A673 (cell line): ENCODE measurements around the gene SEC16B. TPM values are rescaled to one million over a fixed set of nuclear protein-coding genes. Genes with fewer than 3 reads are reported as not detected.

Experiments
- BruUV-seq: library from RNA; stranded (reverse); fragments of 400-500 nt; replicated peaks from 2 replicates; lab custom pipeline; 2021; lab: Mats Ljungman, UMichigan
- CTCF ChIA-PET: fragments of 300-600 bp; sonication (Branson Sonifier 250); formaldehyde crosslinking; loops from one replicate; lab custom pipeline; 2022; ENCODE audit warnings: antibody characterized with exemption; lab: Charles Lee
- POLR2A ChIA-PET: fragments of 300-600 bp; sonication (Branson Sonifier 250); formaldehyde crosslinking; loops from one replicate; lab custom pipeline; 2022; ENCODE audit warnings: antibody characterized with exemption; ENCODE audit not compliant: low non-redundant PET; lab: Charles Lee
- DNase-seq: peaks from one replicate; pipeline ENCODE4 v3.0.0-alpha.2; 2015; ENCODE audit warnings: low spot score
- H3K27ac ChIP-seq: fragments of 200-600 bp; sonication (generic); 2 replicates; pipeline ENCODE4 v1.5.1; 2016; ENCODE audit warnings: mixed run types, low read depth, mild to moderate bottlenecking, mixed read lengths, antibody characterized with exemption, low read length; ENCODE audit not compliant: poor library complexity, severe bottlenecking
- H3K27me3 ChIP-seq: fragments of 200-600 bp; sonication (generic); replicated peaks from 2 replicates; pipeline ENCODE4 v1.6.1; 2017; ENCODE audit warnings: mixed run types, low read depth, mild to moderate bottlenecking, mixed read lengths, antibody characterized with exemption, low read length; ENCODE audit not compliant: insufficient read depth, poor library complexity
- H3K36me3 ChIP-seq: fragments of 200-600 bp; sonication (generic); 2 replicates; pipeline ENCODE4 v1.6.1; 2016; ENCODE audit warnings: mixed run types, mild to moderate bottlenecking, mixed read lengths, antibody characterized with exemption, low read length; ENCODE audit not compliant: insufficient read depth, poor library complexity, severe bottlenecking
- H3K4me1 ChIP-seq: fragments of 200-600 bp; sonication (generic); 2 replicates; pipeline ENCODE4 v1.6.1; 2017; ENCODE audit warnings: mixed run types, mild to moderate bottlenecking, mixed read lengths, antibody characterized with exemption, low read length; ENCODE audit not compliant: insufficient read depth, poor library complexity, severe bottlenecking
- H3K4me3 ChIP-seq: fragments of 200-600 bp; sonication (generic); 2 replicates; pipeline ENCODE4 v1.5.1; 2016; ENCODE audit warnings: low read depth, mixed run types, mild to moderate bottlenecking, mixed read lengths, low read length; ENCODE audit not compliant: poor library complexity, severe bottlenecking
- H3K9me3 ChIP-seq: fragments of 200-600 bp; sonication (generic); 2 replicates; pipeline ENCODE4 v1.6.1; 2016; ENCODE audit warnings: mixed run types, low read depth, mild to moderate bottlenecking, mixed read lengths, antibody characterized with exemption, low read length; ENCODE audit not compliant: poor library complexity, severe bottlenecking
- EZH2 ChIP-seq: fragments of 200-600 bp; sonication (generic); IDR thresholded peaks from 2 replicates; pipeline ENCODE4 v1.6.1; 2017; ENCODE audit warnings: borderline replicate concordance, low read depth, mild to moderate bottlenecking, mixed read lengths, antibody characterized with exemption, low read length; ENCODE audit not compliant: poor library complexity, severe bottlenecking
- intact Hi-C: fragments of 100-400 bp; cut with micrococcal nuclease; formaldehyde crosslinking; loops from one replicate; pipeline ENCODE4 v1.10.0; 2022; ENCODE audit not compliant: unreplicated experiment
- total RNA-seq: library from RNA; stranded (reverse); gene quantifications from 2 replicates; pipeline ENCODE4 v1.2.3, GENCODE V29; 2021
- TF ChIP-seq, protein P1 (sequence below): fragments of 300-800, 200-600 bp; sonication (generic); conservative IDR thresholded peaks from 2 replicates; pipeline ENCODE4 v1.5.1; 2017; ENCODE audit warnings: low read depth, mild to moderate bottlenecking, antibody characterized with exemption, low read length, moderate library complexity, mixed read lengths

SEC16B gene
- total RNA-seq, 1 experiment from 2014 or later = 1.3 TPM

DNA sequence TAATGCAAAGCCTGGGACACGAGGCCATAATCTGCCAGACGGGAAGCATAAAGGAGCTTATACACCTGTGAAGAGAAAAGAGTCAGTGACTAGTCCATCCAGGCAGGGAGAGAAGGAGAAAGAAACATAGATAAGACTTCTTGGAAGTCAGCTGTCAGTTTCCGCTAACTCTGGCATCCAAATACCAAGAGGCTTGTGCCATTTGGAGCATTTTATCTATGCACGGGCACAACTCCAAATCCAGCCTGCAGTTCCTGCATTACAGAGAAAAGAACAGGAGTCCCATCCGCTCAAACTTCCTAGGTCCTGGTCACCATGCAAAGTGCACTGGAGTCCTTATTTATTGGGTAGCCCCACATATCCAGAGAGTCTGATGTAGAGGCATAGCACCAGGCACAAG, 27.9 kb downstream of the SEC16B start:
- BruUV-seq = no TSS peak
- no peaks in the 10 kb centered on the region for H3K27me3 ChIP-seq
- H3K4me1 ChIP-seq = peaks cover 21% of the 10 kb centered on the region
- no peak overlapping the region for H3K27ac ChIP-seq
- H3K9me3 ChIP-seq = no peaks in the 10 kb centered on the region
- POLR2A ChIA-PET = no interaction called here
- no peaks in the 10 kb centered on the region for H3K36me3 ChIP-seq
- DNase-seq = no peak
- CTCF ChIA-PET = no interaction called here
- TF ChIP-seq, protein P1, sequence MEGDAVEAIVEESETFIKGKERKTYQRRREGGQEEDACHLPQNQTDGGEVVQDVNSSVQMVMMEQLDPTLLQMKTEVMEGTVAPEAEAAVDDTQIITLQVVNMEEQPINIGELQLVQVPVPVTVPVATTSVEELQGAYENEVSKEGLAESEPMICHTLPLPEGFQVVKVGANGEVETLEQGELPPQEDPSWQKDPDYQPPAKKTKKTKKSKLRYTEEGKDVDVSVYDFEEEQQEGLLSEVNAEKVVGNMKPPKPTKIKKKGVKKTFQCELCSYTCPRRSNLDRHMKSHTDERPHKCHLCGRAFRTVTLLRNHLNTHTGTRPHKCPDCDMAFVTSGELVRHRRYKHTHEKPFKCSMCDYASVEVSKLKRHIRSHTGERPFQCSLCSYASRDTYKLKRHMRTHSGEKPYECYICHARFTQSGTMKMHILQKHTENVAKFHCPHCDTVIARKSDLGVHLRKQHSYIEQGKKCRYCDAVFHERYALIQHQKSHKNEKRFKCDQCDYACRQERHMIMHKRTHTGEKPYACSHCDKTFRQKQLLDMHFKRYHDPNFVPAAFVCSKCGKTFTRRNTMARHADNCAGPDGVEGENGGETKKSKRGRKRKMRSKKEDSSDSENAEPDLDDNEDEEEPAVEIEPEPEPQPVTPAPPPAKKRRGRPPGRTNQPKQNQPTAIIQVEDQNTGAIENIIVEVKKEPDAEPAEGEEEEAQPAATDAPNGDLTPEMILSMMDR = no peak
- no peak for TF ChIP-seq EZH2
- intact Hi-C loops = loop anchor here (10.0 kb wide), 5 partner anchors 397 to 907 kb away; no protein-coding TSS in a partner anchor
- H3K4me3 ChIP-seq = no peak overlapping the region

DNA sequence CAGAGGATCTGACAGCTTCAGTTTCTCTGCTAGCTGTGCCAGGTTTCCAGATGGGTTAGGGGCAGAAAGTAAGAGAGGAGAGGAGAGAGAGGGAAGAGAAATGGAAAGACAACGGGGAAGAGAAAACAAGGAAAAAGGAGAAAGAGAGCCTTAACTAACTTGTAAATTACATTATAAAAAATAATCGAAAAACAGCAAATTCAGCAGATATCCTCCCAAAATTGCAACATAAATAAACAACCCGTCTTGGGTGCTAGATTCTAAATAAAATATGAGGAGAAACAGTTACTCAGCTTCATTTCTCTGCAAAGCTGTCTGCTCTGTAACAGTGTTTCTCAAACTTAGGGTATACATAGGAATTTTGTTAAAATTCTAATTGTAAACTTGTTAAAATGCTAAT, 29.2 kb downstream of the SEC16B start:
- no peak overlapping the region for H3K4me3 ChIP-seq
- intact Hi-C loops = loop anchor here (10.0 kb wide), 5 partner anchors 396 to 906 kb away; no protein-coding TSS in a partner anchor
- H3K4me1 ChIP-seq = peaks cover 15% of the 10 kb centered on the region
- DNase-seq = no peak
- ChIA-PET CTCF (no interaction called here), POLR2A (no interaction called here)
- BruUV-seq = no TSS peak
- H3K9me3 ChIP-seq = no peaks in the 10 kb centered on the region
- H3K36me3 ChIP-seq = no peaks in the 10 kb centered on the region
- TF ChIP-seq, protein P1 = no peak
- TF ChIP-seq EZH2 = no peak
- no peaks in the 10 kb centered on the region for H3K27me3 ChIP-seq
- H3K27ac ChIP-seq = no peak overlapping the region

- Histone ChIP-seq H3K4me3 (no peak overlapping the region), H3K27me3 (no peaks in the 10 kb centered on the region), H3K36me3 (no peaks in the 10 kb centered on the region), H3K9me3 (no peaks in the 10 kb centered on the region), H3K4me1 (no peaks in the 10 kb centered on the region), H3K27ac (no peak overlapping the region)
- intact Hi-C loops = no loop called here
- POLR2A ChIA-PET = no interaction called here
- CTCF ChIA-PET = no interaction called here
- no peak for DNase-seq
- TF ChIP-seq EZH2 = no peak
- TF ChIP-seq, protein P1 = no peak
- no TSS peak for BruUV-seq
These were observed 31.9 kb downstream of the SEC16B start for GRCh38 chr1:177937931-177938330.
